HG03558 (cell line): ENCODE data around the gene ITGA6.

ENCODE experiments used
- ATAC-seq: cut with Tn5 transposase; IDR thresholded peaks from one replicate; pipeline ENCODE4 v1.9.1; 2021; ENCODE audit warnings: moderate number of reproducible peaks; ENCODE audit not compliant: unreplicated experiment; ENCODE audit errors: extremely low read depth

ITGA6 gene

GRCh38 chr2:172438741-172439508, 11.5 kb downstream of the ITGA6 start:
- no peak for ATAC-seq

GRCh38 chr2:172439509-172439860, 12.1 kb downstream of the ITGA6 start:
- no peak for ATAC-seq

GRCh38 chr2:172439911-172440310, 12.5 kb downstream of the ITGA6 start:
- ATAC-seq: no peak

GRCh38 chr2:172440795-172441194, 13.4 kb downstream of the ITGA6 start:
- no peak for ATAC-seq

GRCh38 chr2:172442072-172442895, 14.9 kb downstream of the ITGA6 start:
- ATAC-seq: no peak

GRCh38 chr2:172445851-172446250, 18.5 kb downstream of the ITGA6 start:
- ATAC-seq: no peak

- ATAC-seq: no peak
Measured at GRCh38 chr2:172446474-172447063, 19.2 kb downstream of the ITGA6 start.

GRCh38 chr2:172447811-172448493, 20.6 kb downstream of the ITGA6 start:
- ATAC-seq: no peak

- no peak for ATAC-seq
Measured at GRCh38 chr2:172448544-172449267, 21.3 kb downstream of the ITGA6 start.

GRCh38 chr2:172449911-172450550, 22.6 kb downstream of the ITGA6 start:
- ATAC-seq: no peak

- ATAC-seq: no peak
Measured at GRCh38 chr2:172451923-172452322, 24.5 kb downstream of the ITGA6 start.

GRCh38 chr2:172452845-172453244, 25.5 kb downstream of the ITGA6 start:
- ATAC-seq: no peak

GRCh38 chr2:172454404-172455120, 27.2 kb downstream of the ITGA6 start:
- ATAC-seq: no peak

GRCh38 chr2:172455121-172455515, 27.7 kb downstream of the ITGA6 start:
- ATAC-seq: no peak

- no peak for ATAC-seq
Measured at GRCh38 chr2:172456002-172456401, 28.6 kb downstream of the ITGA6 start.

- no peak for ATAC-seq
Measured at GRCh38 chr2:172457536-172457935, 30.1 kb downstream of the ITGA6 start.

- ATAC-seq: no peak
Measured at GRCh38 chr2:172458561-172459124, 31.3 kb downstream of the ITGA6 start.

GRCh38 chr2:172460780-172461201, 33.4 kb downstream of the ITGA6 start:
- no peak for ATAC-seq
